ENCODE measurements around the gene TNFAIP8L3. TPM values are rescaled to one million over a fixed set of nuclear protein-coding genes. Genes with fewer than 3 reads are reported as not detected.
A peak's percentile ranks its signal among the peaks of the same experiment; 100 is the strongest.

Gene TNFAIP8L3
- total RNA-seq, 1 experiment from 2014 or later: 4.8 TPM

DNA sequence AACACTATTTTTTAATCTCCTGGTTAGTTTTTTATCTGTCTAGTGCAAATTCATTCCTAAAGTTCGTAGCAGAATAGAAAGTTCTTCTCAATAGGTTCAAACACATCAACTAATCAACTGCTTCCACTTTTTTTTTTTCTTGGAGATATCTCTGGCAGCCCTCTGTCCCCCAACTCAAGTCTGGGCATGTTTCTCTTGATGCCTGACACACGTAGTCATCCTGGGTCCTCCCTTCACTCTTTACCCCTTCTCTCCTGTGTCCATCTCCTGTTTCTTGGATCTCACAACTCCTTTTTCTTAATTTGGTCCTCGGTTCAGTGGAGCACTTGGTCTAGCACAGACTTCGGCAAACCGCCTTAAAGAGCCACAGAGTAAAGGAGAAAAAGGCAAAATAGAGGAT is 14.4 kb downstream of the TNFAIP8L3 start:
- no peaks in the 10 kb centered on the region for H3K27me3 ChIP-seq
- DNase-seq: no peak
- H3K36me3 ChIP-seq: no peaks in the 10 kb centered on the region
- no peaks in the 10 kb centered on the region for H3K9me3 ChIP-seq
- no peak overlapping the region for H3K4me3 ChIP-seq

- H3K9me3 ChIP-seq: no peaks in the 10 kb centered on the region
- H3K4me3 ChIP-seq: no peak overlapping the region
- no peaks in the 10 kb centered on the region for H3K27me3 ChIP-seq
- DNase-seq: no peak
- H3K36me3 ChIP-seq: no peaks in the 10 kb centered on the region
Measured at GRCh38 chr15:51079226-51079625, 15.5 kb downstream of the TNFAIP8L3 start.

DNA sequence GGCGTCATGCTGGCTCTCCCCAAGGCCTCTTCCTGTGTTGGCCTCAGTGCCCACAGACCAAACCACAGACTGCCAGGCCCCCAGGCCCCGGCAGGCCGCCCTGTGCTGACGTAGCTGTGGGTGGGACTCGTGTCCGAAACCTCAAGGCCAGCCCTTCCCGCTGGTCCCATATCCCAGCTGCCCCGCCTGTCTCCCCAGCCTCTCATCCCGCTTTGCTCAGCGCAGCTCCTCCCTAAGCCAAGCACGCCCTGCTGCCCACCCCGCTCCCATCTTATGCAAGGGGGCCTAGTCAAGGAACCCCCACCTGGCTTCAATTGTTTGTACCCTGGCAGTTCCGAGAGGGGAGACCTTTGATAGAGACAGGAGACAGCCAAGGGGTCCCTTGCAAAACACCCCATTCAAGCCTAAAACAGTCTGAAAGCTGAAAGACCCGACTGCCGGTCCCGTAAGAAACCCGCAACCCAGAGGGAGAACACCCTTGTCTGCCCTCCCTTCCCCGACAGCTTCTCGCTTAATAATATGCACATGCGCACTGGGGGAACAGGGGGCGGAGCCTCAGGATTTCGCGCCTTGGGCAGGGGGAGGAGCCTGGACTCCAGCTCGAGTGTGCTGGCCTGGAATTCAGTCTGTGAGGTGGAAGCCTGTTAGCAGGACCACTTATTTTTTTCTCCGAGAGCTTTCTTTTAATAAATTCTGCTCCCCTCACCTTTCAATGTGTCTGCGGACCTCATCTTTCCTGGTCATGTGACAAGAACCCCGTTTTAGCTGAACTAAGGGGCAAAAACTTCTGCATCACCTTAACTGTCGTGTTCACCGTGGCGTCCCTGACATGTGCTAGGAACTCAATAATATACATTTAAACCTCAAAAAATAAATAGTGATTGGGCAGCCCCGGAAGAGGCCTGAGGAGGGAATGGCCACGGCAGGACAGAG is 17.2 kb downstream of the TNFAIP8L3 start:
- peak; percentile 98 for DNase-seq
- Histone ChIP-seq H3K36me3 (no peaks in the 10 kb centered on the region), H3K27me3 (no peaks in the 10 kb centered on the region), H3K4me3 (peak overlapping the region; percentile 35), H3K9me3 (no peaks in the 10 kb centered on the region)

- no peaks in the 10 kb centered on the region for H3K9me3 ChIP-seq
- DNase-seq: peak; percentile 21
- H3K36me3 ChIP-seq: no peaks in the 10 kb centered on the region
- H3K4me3 ChIP-seq: no peak overlapping the region
- no peaks in the 10 kb centered on the region for H3K27me3 ChIP-seq
Measured at GRCh38 chr15:51076524-51077220, 18.0 kb downstream of the TNFAIP8L3 start.

GRCh38 chr15:51075826-51076523 is 18.7 kb downstream of the TNFAIP8L3 start:
- H3K9me3 ChIP-seq: no peaks in the 10 kb centered on the region
- H3K36me3 ChIP-seq: no peaks in the 10 kb centered on the region
- H3K27me3 ChIP-seq: no peaks in the 10 kb centered on the region
- no peak overlapping the region for H3K4me3 ChIP-seq
- no peak for DNase-seq

GRCh38 chr15:51075364-51075763 is 19.3 kb downstream of the TNFAIP8L3 start:
- H3K9me3 ChIP-seq: no peaks in the 10 kb centered on the region
- H3K36me3 ChIP-seq: no peaks in the 10 kb centered on the region
- no peaks in the 10 kb centered on the region for H3K27me3 ChIP-seq
- DNase-seq: peak; percentile 84
- no peak overlapping the region for H3K4me3 ChIP-seq

- DNase-seq: no peak
- Histone ChIP-seq H3K36me3 (no peaks in the 10 kb centered on the region), H3K4me3 (no peak overlapping the region), H3K27me3 (no peaks in the 10 kb centered on the region), H3K9me3 (no peaks in the 10 kb centered on the region)
Measured at GRCh38 chr15:51074926-51075325, 19.8 kb downstream of the TNFAIP8L3 start.

DNA sequence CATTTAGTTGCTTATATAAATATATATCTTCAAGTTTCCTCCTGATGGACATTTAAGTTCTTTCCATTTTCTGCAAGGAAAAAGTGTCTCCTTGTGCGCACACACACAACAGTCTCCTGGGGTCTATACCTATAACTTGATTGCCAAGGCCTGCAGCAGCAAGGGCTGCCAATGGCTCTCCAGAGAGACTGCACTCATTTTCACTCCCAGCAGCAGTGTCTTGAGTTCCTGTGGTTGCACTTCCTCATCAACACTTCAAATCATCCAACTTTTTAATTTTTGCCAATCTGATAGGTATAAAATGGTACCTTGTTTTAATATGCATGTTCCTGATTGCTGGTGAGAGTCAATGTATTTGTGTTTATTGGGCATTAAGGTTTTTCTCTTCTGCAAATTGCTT is 23.1 kb downstream of the TNFAIP8L3 start:
- DNase-seq: no peak
- Histone ChIP-seq H3K4me3 (no peak overlapping the region), H3K27me3 (no peaks in the 10 kb centered on the region), H3K9me3 (no peaks in the 10 kb centered on the region), H3K36me3 (no peaks in the 10 kb centered on the region)

GRCh38 chr15:51069983-51070382 is 24.7 kb downstream of the TNFAIP8L3 start:
- no peak for DNase-seq
- Histone ChIP-seq H3K9me3 (no peaks in the 10 kb centered on the region), H3K36me3 (no peaks in the 10 kb centered on the region), H3K27me3 (no peaks in the 10 kb centered on the region), H3K4me3 (no peak overlapping the region)

- Histone ChIP-seq H3K9me3 (no peaks in the 10 kb centered on the region), H3K36me3 (no peaks in the 10 kb centered on the region), H3K4me3 (no peak overlapping the region), H3K27me3 (no peaks in the 10 kb centered on the region)
- DNase-seq: no peak
Measured at GRCh38 chr15:51067510-51067909, 27.2 kb downstream of the TNFAIP8L3 start.

DNA sequence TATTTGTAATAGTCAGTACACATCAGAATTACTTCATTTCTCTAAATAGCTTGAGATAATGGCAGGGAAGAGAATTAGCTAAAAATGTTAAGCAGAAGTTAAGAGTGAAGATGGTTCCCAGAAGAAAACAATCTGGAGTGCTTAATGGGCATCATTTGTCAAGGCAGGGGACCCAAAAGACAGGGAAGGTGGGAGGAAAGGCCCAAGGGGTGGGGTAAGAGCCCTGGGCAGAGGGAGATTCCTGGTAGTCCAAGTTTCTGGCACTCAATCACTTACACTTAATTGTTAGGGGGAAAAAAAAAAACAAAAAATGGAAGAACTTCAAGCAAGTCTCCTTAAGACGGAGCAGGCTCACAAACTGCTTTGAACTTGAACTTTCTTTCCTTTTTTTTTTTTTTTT is 28.9 kb downstream of the TNFAIP8L3 start:
- Histone ChIP-seq H3K27me3 (no peaks in the 10 kb centered on the region), H3K4me3 (no peak overlapping the region), H3K9me3 (no peaks in the 10 kb centered on the region), H3K36me3 (no peaks in the 10 kb centered on the region)
- no peak for DNase-seq

DNA sequence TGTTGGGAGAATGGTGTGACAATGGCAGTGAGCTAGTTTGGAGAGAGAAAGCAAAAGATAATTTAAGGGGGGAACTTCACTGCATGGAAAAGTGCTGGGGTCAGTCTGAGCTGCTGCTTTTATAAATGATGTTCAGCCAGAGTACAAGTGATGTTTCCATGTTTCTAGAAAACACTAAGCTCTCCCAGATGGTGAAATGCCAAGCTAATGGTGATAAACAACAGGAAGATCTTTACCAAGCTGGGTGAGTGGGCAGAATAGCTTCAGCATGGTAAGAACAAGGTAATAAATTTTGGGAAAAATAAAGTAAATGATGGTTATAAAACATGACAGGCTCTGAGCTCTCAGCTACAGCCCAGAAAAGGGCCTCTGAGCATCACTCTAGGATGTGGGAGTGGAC is 29.4 kb downstream of the TNFAIP8L3 start:
- no peaks in the 10 kb centered on the region for H3K9me3 ChIP-seq
- DNase-seq: no peak
- no peak overlapping the region for H3K4me3 ChIP-seq
- no peaks in the 10 kb centered on the region for H3K36me3 ChIP-seq
- no peaks in the 10 kb centered on the region for H3K27me3 ChIP-seq

GRCh38 chr15:51062736-51063135 is 32.0 kb downstream of the TNFAIP8L3 start:
- no peak for DNase-seq
- no peaks in the 10 kb centered on the region for H3K27me3 ChIP-seq
- H3K36me3 ChIP-seq: no peaks in the 10 kb centered on the region
- H3K9me3 ChIP-seq: no peaks in the 10 kb centered on the region
- H3K4me3 ChIP-seq: no peak overlapping the region

GRCh38 chr15:51060030-51060673 is 34.6 kb downstream of the TNFAIP8L3 start:
- H3K27me3 ChIP-seq: no peaks in the 10 kb centered on the region
- H3K4me3 ChIP-seq: no peak overlapping the region
- no peak for DNase-seq
- no peaks in the 10 kb centered on the region for H3K9me3 ChIP-seq
- H3K36me3 ChIP-seq: no peaks in the 10 kb centered on the region

- no peaks in the 10 kb centered on the region for H3K27me3 ChIP-seq
- no peaks in the 10 kb centered on the region for H3K9me3 ChIP-seq
- H3K4me3 ChIP-seq: no peak overlapping the region
- H3K36me3 ChIP-seq: no peaks in the 10 kb centered on the region
- DNase-seq: no peak
Measured at GRCh38 chr15:51054535-51054934, 40.2 kb downstream of the TNFAIP8L3 start.

- DNase-seq: peak; percentile 76
- H3K9me3 ChIP-seq: no peaks in the 10 kb centered on the region
Measured at GRCh38 chr15:51053571-51053970, 41.1 kb downstream of the TNFAIP8L3 start.

GRCh38 chr15:51051776-51052175 is 42.9 kb downstream of the TNFAIP8L3 start:
- DNase-seq: peak; percentile 94
- Histone ChIP-seq H3K27me3 (no peaks in the 10 kb centered on the region), H3K9me3 (no peaks in the 10 kb centered on the region), H3K4me3 (no peak overlapping the region), H3K36me3 (no peaks in the 10 kb centered on the region)

More at GRCh38 chr15:51053571-51053970, 41.1 kb downstream of the TNFAIP8L3 start:
- no peaks in the 10 kb centered on the region for H3K36me3 ChIP-seq
- no peaks in the 10 kb centered on the region for H3K27me3 ChIP-seq
- no peak overlapping the region for H3K4me3 ChIP-seq

Measured in MG63 (cell line).